ENCODE results near the gene MYO7A. TPM values are rescaled to one million over a fixed set of nuclear protein-coding genes. Genes with fewer than 3 reads are reported as not detected.

Gene MYO7A
- total and polyA plus RNA-seq, 2 donors (not counting 3 experiments of a cell fraction or from before 2014, with no cell fraction given): 1.3 to 3.6 TPM

GRCh38 chr11:77137421-77137820 lies 9.4 kb downstream of the MYO7A start:
- no peaks in the 10 kb centered on the region for H3K9me3 ChIP-seq (replicated peaks; ENCODE audit: control insufficient read depth, insufficient read depth, low read length)
- no peaks in the 10 kb centered on the region for H3K79me2 ChIP-seq (ENCODE audit: control insufficient read depth, insufficient read depth, low read length)
- no peaks in the 10 kb centered on the region for H3K27me3 ChIP-seq (ENCODE audit: control insufficient read depth in 2 of 2, insufficient read depth in 2 of 2, low read length in 2 of 2)
- intact Hi-C loops (cut with micrococcal nuclease): no loop called here
- dilution Hi-C loops (cut with MboI; ENCODE audit: extremely low pct_ligation_motif_present, low sequenced_read_pairs): no loop called here
- no peaks in the 10 kb centered on the region for H3K9me1 ChIP-seq (replicated peaks; ENCODE audit: control insufficient read depth, extremely low read depth, insufficient read depth, low read length)
- DNase-seq (ENCODE audit: low read depth, low spot score): no peak
- no peaks in the 10 kb centered on the region for H3K36me3 ChIP-seq (ENCODE audit: control insufficient read depth in 2 of 2, extremely low read depth in 1 of 2, insufficient read depth in 2 of 2, low read length in 2 of 2)
- no peaks in the 10 kb centered on the region for H4K20me1 ChIP-seq (replicated peaks; ENCODE audit: control insufficient read depth, extremely low read depth, insufficient read depth, low read length)
- no peak overlapping the region for H3K27ac ChIP-seq (ENCODE audit: insufficient read depth, low read depth, low read length)
- H3K4me1 ChIP-seq (ENCODE audit: control insufficient read depth, extremely low read depth, insufficient read depth, low read length): peaks cover 8% of the 10 kb centered on the region
- TF ChIP-seq EZH2 (IDR thresholded peaks at IDR 0.05; ENCODE audit: borderline replicate concordance, low read depth, low read length, severe bottlenecking) (no peak), JUN (IDR thresholded peaks at IDR 0.05; ENCODE audit: borderline replicate concordance, insufficient read depth, insufficient read length, low read depth) (no peak), MYC (IDR thresholded peaks at IDR 0.05; ENCODE audit: low read depth, low read length) (no peak), FOS (IDR thresholded peaks at IDR 0.05; ENCODE audit: borderline replicate concordance, insufficient read depth, low read length) (no peak)
- TF ChIP-seq, protein P1, sequence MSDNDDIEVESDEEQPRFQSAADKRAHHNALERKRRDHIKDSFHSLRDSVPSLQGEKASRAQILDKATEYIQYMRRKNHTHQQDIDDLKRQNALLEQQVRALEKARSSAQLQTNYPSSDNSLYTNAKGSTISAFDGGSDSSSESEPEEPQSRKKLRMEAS (IDR thresholded peaks at IDR 0.05; ENCODE audit: insufficient read depth, insufficient read length): no peak
- FAIRE-seq: no peak
- no peak overlapping the region for H3K9ac ChIP-seq (replicated peaks; ENCODE audit: extremely low read depth, insufficient read depth, low read length)
- no peak overlapping the region for H3K4me3 ChIP-seq (replicated peaks in 1 of 3; ENCODE audit: insufficient read depth in 1 of 3, low read depth in 1 of 3, low read length in 3 of 3)
- H2AFZ ChIP-seq (ENCODE audit: low read depth, low read length): no peak overlapping the region
- no peak overlapping the region for H3K4me2 ChIP-seq (ENCODE audit: insufficient read depth, low read length)
- ChIA-PET CTCF (interaction anchor here (2.5 kb wide), 1 partner anchor 10 kb away, joined by 12 read pairs; no protein-coding TSS in a partner anchor), POLR2A (no interaction called here)
- no TSS peak for BruUV-seq (replicated peaks)

DNA sequence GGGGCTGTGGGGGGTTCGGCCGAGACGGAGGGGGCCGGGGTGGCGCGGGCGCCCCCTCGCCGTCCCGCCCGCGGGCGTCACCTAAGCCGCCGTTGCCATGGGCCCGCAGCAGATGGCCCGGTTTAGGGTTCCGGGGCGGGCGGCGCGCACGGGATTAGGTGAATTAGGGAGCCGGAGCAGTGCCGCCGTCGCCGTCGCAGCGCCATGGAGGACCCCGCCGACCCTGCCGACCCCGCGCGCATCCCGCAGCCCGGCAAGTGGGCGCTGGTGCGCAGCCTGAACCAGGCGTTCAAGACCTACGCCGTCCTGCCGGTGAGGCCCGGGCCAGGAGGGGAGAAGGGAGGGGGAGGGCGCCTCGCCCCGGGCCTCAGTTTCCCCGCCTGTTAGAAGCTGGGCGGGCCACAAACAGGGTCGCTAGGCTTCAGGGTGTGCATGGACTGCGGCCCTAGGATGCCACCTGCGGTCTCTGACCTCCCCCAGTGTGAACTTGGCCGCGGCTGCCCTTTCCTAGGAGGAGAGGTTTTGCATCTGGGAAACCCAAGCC lies 10.1 kb downstream of the MYO7A start:
- no peak overlapping the region for H3K4me3 ChIP-seq (replicated peaks in 1 of 3; ENCODE audit: insufficient read depth in 1 of 3, low read depth in 1 of 3, low read length in 3 of 3)
- dilution Hi-C loops (cut with MboI; ENCODE audit: extremely low pct_ligation_motif_present, low sequenced_read_pairs): no loop called here
- H3K79me2 ChIP-seq (ENCODE audit: control insufficient read depth, insufficient read depth, low read length): no peaks in the 10 kb centered on the region
- H3K36me3 ChIP-seq (ENCODE audit: control insufficient read depth in 2 of 2, extremely low read depth in 1 of 2, insufficient read depth in 2 of 2, low read length in 2 of 2): no peaks in the 10 kb centered on the region
- ChIA-PET POLR2A (no interaction called here), CTCF (interaction anchor here (3.6 kb wide), 1 partner anchor 10 kb away, joined by 28 read pairs; the partner anchor contains the start of gene MYO7A)
- DNase-seq (ENCODE audit: low read depth, low spot score) (no peak), FAIRE-seq (no peak)
- no peaks in the 10 kb centered on the region for H4K20me1 ChIP-seq (replicated peaks; ENCODE audit: control insufficient read depth, extremely low read depth, insufficient read depth, low read length)
- H3K4me2 ChIP-seq (ENCODE audit: insufficient read depth, low read length): no peak overlapping the region
- H3K27ac ChIP-seq (ENCODE audit: insufficient read depth, low read depth, low read length): no peak overlapping the region
- H3K27me3 ChIP-seq (ENCODE audit: control insufficient read depth in 2 of 2, insufficient read depth in 2 of 2, low read length in 2 of 2): no peaks in the 10 kb centered on the region
- H3K9me3 ChIP-seq (replicated peaks; ENCODE audit: control insufficient read depth, insufficient read depth, low read length): no peaks in the 10 kb centered on the region
- H3K9ac ChIP-seq (replicated peaks; ENCODE audit: extremely low read depth, insufficient read depth, low read length): no peak overlapping the region
- intact Hi-C loops (cut with micrococcal nuclease): no loop called here
- no peak overlapping the region for H2AFZ ChIP-seq (ENCODE audit: low read depth, low read length)
- H3K4me1 ChIP-seq (ENCODE audit: control insufficient read depth, extremely low read depth, insufficient read depth, low read length): peaks cover 8% of the 10 kb centered on the region
- no peaks in the 10 kb centered on the region for H3K9me1 ChIP-seq (replicated peaks; ENCODE audit: control insufficient read depth, extremely low read depth, insufficient read depth, low read length)
- TF ChIP-seq CTCF (IDR thresholded peaks at IDR 0.05; ENCODE audit: extremely low read depth in 1 of 2, insufficient read depth in 1 of 2, low read depth in 1 of 2, low read length in 2 of 2): no peak
- TF ChIP-seq FOS (IDR thresholded peaks at IDR 0.05; ENCODE audit: borderline replicate concordance, insufficient read depth, low read length): no peak
- no peak for TF ChIP-seq GATA2 (IDR thresholded peaks at IDR 0.05; ENCODE audit: insufficient read depth, insufficient read length, low read depth, low read length)
- no peak for TF ChIP-seq EZH2 (IDR thresholded peaks at IDR 0.05; ENCODE audit: borderline replicate concordance, low read depth, low read length, severe bottlenecking)
- BruUV-seq (replicated peaks): no TSS peak

All from endothelial cell of umbilical vein (primary cell).